GM12873 (cell line): Measurements from ENCODE around the gene FASTKD3.

Source experiments
- TF ChIP-seq, protein P1 (sequence below): IDR thresholded peaks from 2 replicates; pipeline ENCODE4 v1.5.1; 2012; ENCODE audit warnings: low read depth, mild to moderate bottlenecking, moderate library complexity, low read length, control low read depth; ENCODE audit not compliant: insufficient read depth; ENCODE audit errors: missing control alignments

FASTKD3 gene

DNA sequence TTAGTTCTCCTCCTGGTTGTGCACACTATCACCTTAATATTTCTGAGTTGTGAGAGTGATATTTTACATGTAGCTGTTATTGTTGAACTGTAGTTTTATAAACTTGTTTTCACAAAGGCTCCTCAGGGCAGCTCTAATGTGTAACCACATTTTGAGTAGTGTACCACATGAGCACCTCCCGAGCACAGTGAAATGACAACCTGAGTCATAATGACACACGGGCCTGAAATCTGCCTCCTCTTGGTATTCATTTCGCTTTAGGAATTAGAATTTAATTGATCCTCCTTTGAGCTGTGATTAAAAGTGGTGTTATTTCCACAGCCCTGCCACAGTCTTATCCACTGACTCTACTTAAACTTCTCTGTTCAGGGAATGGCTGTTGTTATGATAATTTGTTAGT, 8.0 kb upstream of the FASTKD3 start:
- TF ChIP-seq, protein P1, sequence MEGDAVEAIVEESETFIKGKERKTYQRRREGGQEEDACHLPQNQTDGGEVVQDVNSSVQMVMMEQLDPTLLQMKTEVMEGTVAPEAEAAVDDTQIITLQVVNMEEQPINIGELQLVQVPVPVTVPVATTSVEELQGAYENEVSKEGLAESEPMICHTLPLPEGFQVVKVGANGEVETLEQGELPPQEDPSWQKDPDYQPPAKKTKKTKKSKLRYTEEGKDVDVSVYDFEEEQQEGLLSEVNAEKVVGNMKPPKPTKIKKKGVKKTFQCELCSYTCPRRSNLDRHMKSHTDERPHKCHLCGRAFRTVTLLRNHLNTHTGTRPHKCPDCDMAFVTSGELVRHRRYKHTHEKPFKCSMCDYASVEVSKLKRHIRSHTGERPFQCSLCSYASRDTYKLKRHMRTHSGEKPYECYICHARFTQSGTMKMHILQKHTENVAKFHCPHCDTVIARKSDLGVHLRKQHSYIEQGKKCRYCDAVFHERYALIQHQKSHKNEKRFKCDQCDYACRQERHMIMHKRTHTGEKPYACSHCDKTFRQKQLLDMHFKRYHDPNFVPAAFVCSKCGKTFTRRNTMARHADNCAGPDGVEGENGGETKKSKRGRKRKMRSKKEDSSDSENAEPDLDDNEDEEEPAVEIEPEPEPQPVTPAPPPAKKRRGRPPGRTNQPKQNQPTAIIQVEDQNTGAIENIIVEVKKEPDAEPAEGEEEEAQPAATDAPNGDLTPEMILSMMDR: no peak

DNA sequence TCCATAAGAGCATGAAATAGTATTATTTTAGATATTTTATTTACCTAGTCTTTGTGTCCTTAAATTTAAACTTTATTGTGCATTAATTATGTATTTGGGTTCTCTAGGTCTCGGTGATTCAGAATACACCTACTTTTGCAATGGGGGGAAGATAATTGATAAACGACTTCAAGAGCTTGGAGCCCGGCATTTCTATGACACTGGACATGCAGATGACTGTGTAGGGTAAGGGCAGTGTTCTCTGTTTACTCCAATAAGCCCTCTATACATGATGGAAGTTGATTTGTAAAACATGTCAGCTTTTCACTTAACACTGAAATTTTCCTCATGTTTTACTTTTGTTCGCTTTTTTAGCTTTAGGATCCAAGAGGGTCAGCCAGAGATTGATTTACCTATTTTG, 6.3 kb upstream of the FASTKD3 start:
- TF ChIP-seq, protein P1: no peak

DNA sequence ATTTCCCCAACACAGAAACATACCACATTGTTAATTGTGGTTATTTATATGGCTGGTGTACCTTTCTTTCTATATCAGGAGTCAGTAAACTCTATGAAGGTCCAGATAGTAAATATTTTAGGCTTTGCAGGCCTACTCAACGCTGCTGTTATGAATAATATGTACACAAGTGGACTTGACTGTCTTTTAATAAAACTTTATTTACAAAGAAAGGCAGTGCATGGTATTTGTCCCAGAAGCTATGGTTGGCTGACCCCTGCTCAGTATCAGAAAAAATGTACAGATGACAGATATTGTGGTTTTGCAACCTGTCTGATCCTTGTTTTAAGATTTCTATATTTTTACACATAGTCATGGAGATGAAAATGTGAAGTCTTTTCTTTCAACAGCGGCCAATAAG, 5.8 kb upstream of the FASTKD3 start:
- TF ChIP-seq, protein P1: no peak

DNA sequence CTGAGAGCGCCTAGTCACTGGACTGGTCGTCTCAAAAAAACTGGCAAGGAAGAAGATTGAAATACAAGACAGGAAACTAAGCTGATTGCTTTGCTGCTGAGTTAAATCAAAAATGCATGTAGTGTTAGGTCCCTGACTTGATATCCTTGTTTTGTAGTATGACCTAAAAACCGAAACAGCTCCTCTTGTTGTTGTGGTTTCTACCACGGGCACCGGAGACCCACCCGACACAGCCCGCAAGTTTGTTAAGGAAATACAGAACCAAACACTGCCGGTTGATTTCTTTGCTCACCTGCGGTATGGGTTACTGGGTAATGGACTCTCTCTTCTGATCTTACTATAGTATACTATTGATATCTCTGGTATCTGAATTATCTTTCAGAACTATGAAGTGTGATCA, 4.4 kb upstream of the FASTKD3 start:
- TF ChIP-seq, protein P1: no peak

DNA sequence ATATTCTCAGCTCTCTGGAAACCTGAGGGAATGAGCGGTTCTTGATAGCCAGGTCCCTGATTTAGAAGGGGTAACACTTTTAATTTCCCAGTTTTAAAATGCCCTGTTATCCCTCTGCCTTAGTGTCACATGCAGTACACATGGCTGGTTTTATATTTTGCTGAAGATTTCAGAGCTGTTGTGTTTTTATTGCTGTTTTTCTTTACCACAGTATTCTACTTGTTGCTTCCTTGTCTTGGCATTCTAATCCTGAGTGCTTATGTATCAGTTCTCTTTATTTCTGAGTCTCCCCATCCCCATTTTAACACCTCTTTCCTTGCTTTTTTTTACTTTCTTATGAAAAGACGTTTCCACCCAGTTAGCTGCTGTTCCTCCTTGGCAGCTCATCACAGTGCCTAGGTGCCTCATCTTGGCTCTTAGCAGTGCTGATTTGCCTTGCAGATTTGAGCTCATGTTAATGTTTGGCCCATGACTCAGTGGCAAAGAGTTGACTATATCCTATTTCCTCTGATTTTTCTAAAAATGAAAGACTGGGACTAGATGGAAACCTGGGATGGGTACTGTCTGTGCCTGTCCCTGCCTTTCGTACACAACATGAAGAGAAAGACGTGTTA, 3.8 kb upstream of the FASTKD3 start:
- TF ChIP-seq, protein P1: no peak

DNA sequence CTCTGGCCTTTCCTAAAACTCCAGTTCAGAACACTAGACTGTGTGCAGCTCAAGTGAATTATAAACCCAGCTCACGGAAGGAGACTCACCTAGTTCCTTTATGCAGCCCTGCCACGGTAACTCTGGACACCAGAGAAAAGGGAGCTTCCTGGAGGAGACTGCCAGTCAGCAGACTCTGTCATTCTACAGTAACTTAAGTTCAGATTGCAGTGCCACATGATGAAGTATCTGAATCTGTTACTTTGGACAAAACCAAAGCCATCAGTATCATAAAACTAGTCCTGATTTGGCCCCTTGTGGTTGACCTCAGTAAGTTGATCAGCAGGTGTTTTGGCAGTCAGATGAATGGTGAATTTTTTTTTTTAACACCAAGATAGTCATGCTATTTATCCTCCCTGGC, 2.8 kb upstream of the FASTKD3 start:
- TF ChIP-seq, protein P1: no peak

DNA sequence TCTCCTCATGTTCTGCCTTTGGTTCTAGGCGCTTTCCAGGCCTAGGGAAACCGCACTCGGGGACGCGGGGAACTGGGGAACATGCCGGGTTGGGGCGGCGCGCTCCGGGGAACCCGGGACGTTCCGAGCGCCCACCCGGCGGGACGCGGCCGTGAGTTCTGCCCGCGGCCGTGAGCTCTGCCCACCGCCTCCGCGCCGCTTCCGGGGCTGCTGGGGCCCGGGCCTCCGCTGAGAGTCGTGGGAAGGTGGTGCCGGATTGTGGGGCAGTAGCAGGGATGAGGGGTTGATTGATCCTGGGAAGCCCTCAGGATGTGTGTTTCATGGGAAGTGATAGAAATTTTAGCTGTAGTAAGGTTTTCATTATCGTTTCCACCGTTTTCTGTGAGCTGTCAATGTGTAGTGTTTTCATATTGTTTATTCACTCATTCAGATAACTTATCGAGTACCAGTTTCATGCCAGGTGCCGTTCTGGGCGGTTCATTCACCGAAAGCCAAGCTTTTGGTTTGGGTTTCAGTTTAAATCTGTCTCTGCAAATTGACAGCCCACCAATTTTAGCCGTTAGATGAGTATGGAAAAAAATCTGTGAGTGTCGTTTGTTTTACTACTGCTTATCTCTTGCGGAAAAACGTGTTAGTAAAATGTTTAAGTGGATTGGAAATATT, 774 bp upstream of the FASTKD3 start:
- TF ChIP-seq, protein P1: no peak
